Kidney capillary endothelial cell (primary cell): ENCODE data around the gene NFATC1.

Experiments used
- DNase-seq: peaks from one replicate; pipeline ENCODE4 v3.0.0-alpha.2; 2018; ENCODE audit warnings: low spot score

NFATC1 gene

GRCh38 chr18:79537758-79538157 lies 142.0 kb downstream of the NFATC1 start:
- no peak for DNase-seq

GRCh38 chr18:79538635-79539034 lies 142.9 kb downstream of the NFATC1 start:
- DNase-seq = no peak

GRCh38 chr18:79540161-79540903 lies 144.6 kb downstream of the NFATC1 start:
- no peak for DNase-seq

- DNase-seq = no peak
Observed at GRCh38 chr18:79540904-79541282, 145.2 kb downstream of the NFATC1 start.

DNA sequence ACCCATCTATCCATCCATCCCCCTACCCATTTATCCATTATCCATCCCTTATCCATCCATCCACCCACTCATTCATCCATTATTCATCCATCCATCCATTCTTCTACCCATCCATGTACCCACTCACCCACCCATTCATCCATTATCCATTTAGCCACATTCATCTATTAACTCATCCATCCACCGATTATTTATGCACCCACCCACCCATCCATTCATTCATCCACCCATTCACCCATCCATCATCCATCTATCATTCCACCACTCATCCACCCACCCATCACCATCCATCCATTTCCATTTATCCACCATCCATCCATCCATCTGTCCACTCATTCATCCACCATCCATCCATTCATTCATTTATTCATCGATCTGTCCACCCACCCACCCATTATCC lies 146.5 kb downstream of the NFATC1 start:
- no peak for DNase-seq

GRCh38 chr18:79542876-79543750 lies 147.4 kb downstream of the NFATC1 start:
- DNase-seq = no peak

GRCh38 chr18:79543861-79544385 lies 148.2 kb downstream of the NFATC1 start:
- DNase-seq = no peak

DNA sequence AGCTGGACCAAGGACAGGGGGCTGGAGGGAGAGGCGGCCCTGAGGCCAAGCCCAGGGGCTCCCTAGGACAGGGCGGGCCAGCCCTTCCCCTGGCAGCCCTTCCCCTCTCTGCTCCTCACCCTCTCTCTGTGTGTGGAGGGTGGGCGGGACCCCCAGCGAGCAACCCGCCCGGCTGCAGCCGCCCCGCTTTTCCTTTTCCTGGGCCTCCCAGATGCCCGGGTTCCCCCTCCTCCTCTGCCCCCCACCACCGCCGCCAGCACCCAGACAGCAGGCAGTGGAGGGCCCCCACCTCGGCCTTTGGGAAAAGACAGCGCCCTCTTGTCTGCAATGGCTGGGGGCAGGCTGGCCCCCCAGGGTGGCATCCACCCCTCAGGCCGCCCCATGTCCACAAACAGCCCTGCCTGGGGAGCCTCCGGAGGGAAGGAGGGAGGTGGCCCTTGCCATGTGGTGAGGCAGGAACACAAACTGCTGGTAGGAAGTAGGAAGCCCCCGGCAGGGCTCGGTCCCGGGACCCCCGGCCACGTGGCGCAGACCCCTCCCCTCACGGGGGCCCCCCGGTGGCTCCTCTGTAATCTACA lies 148.7 kb downstream of the NFATC1 start:
- no peak for DNase-seq

- no peak for DNase-seq
Observed at GRCh38 chr18:79545255-79545654, 149.5 kb downstream of the NFATC1 start.

DNA sequence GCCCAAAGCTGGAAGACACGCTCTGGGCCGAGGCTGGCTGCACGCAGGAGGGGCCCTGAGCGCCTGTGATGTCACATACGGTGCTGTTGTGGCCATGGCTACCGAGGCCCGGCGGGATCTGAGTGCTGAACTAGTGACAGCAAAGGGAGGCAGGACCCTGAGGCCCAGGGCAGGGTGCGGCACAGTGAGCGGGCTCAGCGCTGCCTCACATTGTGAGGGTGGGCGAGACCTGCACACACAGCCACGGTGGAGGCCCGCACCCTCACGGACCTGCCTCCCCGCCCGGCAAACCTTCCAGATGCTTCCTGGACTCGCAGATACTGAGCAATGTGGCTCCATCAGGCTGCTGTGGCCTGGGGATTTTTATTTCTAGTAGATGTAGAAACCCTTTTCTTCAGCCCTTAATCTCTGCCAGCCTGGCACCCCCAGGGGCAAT lies 150.0 kb downstream of the NFATC1 start:
- no peak for DNase-seq

DNA sequence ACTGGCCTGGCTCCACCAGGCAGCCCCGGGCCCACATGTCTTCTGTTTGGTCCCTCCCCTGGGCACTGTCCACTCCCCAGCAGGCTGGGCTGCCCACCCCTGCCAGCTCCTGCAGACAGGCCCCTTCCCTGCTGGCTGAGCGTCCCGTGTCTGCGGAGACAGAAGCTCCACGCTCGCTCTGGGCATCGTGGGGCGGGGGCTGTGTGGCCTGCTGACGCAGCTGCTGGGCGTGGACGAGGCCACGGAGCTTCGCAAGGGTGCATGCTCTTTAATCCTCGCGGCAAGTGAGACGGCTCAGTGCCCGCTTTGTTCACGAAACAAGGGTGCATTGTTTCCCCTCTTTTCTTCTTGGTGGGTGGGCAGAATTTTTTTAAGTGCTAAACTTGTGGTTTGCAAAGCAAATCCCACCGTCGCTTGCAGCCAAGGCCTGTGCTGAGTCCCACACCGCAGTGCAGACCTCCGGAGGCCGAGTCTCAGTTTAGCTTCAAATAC lies 151.1 kb downstream of the NFATC1 start:
- no peak for DNase-seq

GRCh38 chr18:79547413-79548076 lies 151.8 kb downstream of the NFATC1 start:
- no peak for DNase-seq

DNA sequence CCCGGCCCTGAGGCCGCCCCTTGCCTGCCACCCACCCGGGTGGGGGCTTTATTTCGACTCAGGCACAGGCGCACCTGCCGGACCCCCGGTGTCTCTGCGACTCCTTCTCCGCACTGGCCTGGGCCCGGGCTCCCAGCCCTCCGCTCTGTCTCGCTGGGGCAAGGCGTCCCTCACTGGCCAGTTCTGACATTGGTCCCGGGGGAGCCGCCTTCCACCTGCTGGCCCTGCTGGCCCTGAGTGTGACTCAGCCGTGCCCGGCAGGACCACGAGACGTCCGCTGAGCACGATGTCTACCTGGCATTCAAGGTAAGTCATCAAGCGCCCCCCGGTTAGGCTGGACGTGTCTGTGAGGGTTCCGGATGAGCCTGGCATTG lies 152.3 kb downstream of the NFATC1 start:
- no peak for DNase-seq

DNA sequence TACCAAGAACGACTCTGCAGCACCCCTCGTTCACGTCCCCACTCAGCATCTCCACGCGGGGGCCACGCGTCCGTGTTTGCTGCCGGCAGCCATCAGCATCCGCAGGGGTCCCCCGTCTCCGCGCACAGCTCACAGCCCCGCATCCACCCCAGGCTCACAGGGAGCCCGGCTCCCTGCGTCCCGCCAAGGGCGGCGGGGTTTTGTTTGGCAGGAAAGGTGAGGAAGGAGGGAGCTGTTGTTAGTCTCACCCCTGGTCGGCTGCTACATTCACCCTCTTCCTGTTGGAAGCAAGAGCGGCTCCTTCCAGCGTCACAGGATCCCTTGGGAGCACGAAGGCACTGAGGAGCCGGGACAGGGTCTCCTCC lies 152.9 kb downstream of the NFATC1 start:
- DNase-seq = no peak

- no peak for DNase-seq
Observed at GRCh38 chr18:79548986-79549637, 153.4 kb downstream of the NFATC1 start.

GRCh38 chr18:79549638-79550000 lies 153.9 kb downstream of the NFATC1 start:
- no peak for DNase-seq

DNA sequence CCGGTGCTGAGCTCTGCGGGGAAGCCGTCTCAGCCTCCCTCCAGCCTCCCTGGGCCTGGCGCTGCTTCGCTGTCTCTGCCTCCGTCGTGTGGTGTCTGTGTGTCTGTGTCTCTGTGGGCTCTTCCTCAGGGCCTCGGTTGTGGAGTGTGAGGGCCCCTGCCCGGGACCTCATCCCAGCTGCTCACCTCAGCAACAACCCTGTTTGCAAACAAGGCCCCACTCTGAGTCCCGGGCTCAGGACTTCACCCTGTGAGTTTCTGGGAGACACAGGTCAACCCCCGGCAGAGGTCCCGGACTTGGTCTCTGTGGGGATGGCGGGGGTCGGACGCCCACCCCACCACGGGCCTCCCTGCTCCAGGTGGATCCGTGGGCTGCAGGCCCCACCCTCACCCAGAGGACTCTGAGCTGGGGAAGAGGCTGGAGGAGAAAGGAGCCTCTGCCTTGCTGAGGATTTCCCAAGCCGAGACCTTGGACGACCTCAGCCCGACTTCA lies 156.5 kb downstream of the NFATC1 start:
- no peak for DNase-seq

GRCh38 chr18:79552696-79553095 lies 157.0 kb downstream of the NFATC1 start:
- DNase-seq = no peak

GRCh38 chr18:79553154-79553553 lies 157.4 kb downstream of the NFATC1 start:
- no peak for DNase-seq

DNA sequence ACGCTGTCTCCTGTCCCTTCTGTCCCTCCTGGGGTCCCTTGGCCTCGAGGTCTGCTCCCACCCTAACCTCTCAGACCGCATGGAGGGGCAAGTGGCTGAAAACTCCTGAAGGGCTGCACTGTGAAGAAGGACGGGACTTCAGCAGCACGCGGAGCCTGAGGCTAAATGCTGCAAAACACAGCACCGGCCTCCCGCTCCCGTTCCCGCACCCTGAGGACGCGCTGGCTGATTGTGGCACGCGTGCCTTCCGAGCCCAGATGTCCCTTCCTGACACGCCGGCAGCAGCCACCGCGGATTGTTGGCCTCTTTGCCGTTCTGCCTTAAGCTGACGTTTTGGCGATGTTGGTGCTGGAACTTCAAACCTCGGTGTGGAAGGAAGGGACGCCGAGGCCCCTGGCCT lies 158.0 kb downstream of the NFATC1 start:
- no peak for DNase-seq

- DNase-seq = no peak
Observed at GRCh38 chr18:79554321-79554720, 158.6 kb downstream of the NFATC1 start.
